Psoas muscle (tissue), 8 donors: Measurements from ENCODE around the gene CCDC59. TPM values are rescaled to one million over a fixed set of nuclear protein-coding genes. Genes with fewer than 3 reads are reported as not detected.

Experiments used
- ATAC-seq, 4 donors: fragments of 200-7000 bp; cut with Tn5 transposase; one replicate each; pipeline ENCODE4 v1.9.1; 2020; ENCODE audit warnings: moderate library complexity in 3 of 4, mild to moderate bottlenecking in 2 of 4
- DNase-seq, 2 donors: peaks; one replicate each; pipeline ENCODE4 v3.0.0-alpha.2; 2020
- H3K27ac ChIP-seq: fragments of 200-600 bp; one replicate; pipeline ENCODE4 v1.8.0; 2022
- H3K27me3 ChIP-seq, 3 donors: fragments of 200-600 bp in 1 of 3; one replicate each; pipeline versions ENCODE4 v1.6.1 to v1.8.0; 2013 to 2022; ENCODE audit warnings: low read length in 2 of 3, mild to moderate bottlenecking in 2 of 3, moderate library complexity in 1 of 3; ENCODE audit not compliant: insufficient read depth in 3 of 3
- H3K36me3 ChIP-seq, 2 donors: fragments of 200-600 bp in 1 of 2; one replicate each; pipeline versions ENCODE4 v1.6.1 to v1.8.0; 2013 to 2022; ENCODE audit warnings: low read depth in 1 of 2, mild to moderate bottlenecking in 1 of 2, moderate library complexity in 1 of 2; ENCODE audit not compliant: insufficient read depth in 1 of 2
- H3K4me1 ChIP-seq: fragments of 200-600 bp; one replicate; pipeline ENCODE4 v1.8.0; 2022
- H3K4me3 ChIP-seq: fragments of 200-600 bp; one replicate; pipeline ENCODE4 v1.8.0; 2022; ENCODE audit warnings: mild to moderate bottlenecking
- H3K9me3 ChIP-seq: fragments of 200-600 bp; one replicate; pipeline ENCODE4 v1.8.0; 2022
- CTCF ChIP-seq: fragments of 200-600 bp; IDR thresholded peaks from one replicate; pipeline ENCODE4 v1.8.0; 2022; ENCODE audit warnings: antibody characterized with exemption
- WGBS, 3 donors: extraction: QIAGEN DNeasy Blood & Tissue Kit; methylation state at CpG; one replicate each; pipeline versions ENCODE4 v1.1.6 to v1.1.7; 2013; 5-methylcytosine and 5-hydroxymethylcytosine counted together
- intact Hi-C, 2 donors: fragments of 100-400 bp; cut with DNase I; formaldehyde crosslinking; loops; one replicate each; pipeline versions ENCODE4 v1.11.0 to v1.14.2; 2022
- polyA plus RNA-seq, 3 donors: library from polyadenylated mRNA; stranded (reverse); fragments of 200-250 nt; gene quantifications; one replicate each; pipeline ENCODE4 v1.2.3, GENCODE V29; 2013
- total RNA-seq, 4 donors: library from RNA; stranded (reverse); fragmentation: NEBNext Ultra II Directional in 2 of 4; extraction: Animal tissue kit (Norgen Biotek cat#: 25700) in 2 of 4; gene quantifications; one replicate each; pipeline versions ENCODE4 v1.2.1 to v1.2.4, GENCODE V29; 2021 to 2023
- donor health status: healthy with polysubstance abuse.
- donor health status: DM: no; HTN: no; CAD: no; lungs with moderate emphysema.
- donor health status: Bipolar disorder and iron deficiency.
- donor health status: healthy.
- donor health status: DM: yes; HTN: yes; CAD: no.
- donor health status: DM: no; HTN: no; CAD: no.
- donor health status: DM: no; HTN: no; CAD: no.
- donor health status: DM: yes; HTN: yes; CAD: no.

Gene CCDC59
- total and polyA plus RNA-seq, 7 donors: 33.6 to 72.2 (median 43.0) TPM

GRCh38 chr12:82326905-82327503 lies 31.2 kb downstream of the CCDC59 start:
- no peaks in the 10 kb centered on the region for H3K27me3 ChIP-seq
- no peak overlapping the region for H3K4me3 ChIP-seq
- H3K9me3 ChIP-seq: no peaks in the 10 kb centered on the region
- ATAC-seq: no peak
- H3K27ac ChIP-seq: no peak overlapping the region
- peak; percentile 44 for TF ChIP-seq CTCF
- intact Hi-C loops: loop anchor here in 1 of 2 donors (10.0 kb wide), 1 partner anchor 682 kb away; no protein-coding TSS in a partner anchor
- 24 to 45% (median 31%) methylated on average over 1 of the region's 1 CpG for WGBS, 3 donors
- DNase-seq: no peak
- no peaks in the 10 kb centered on the region for H3K36me3 ChIP-seq
- no peaks in the 10 kb centered on the region for H3K4me1 ChIP-seq

- ATAC-seq (no peak), DNase-seq (no peak)
- H3K36me3 ChIP-seq: no peaks in the 10 kb centered on the region
- WGBS, 3 donors: 62 to 74% (median 65%) methylated on average over 4 of the region's 4 CpGs
- no peaks in the 10 kb centered on the region for H3K4me1 ChIP-seq
- intact Hi-C loops: loop anchor here in 1 of 2 donors (10.0 kb wide), 1 partner anchor 681 kb away; no protein-coding TSS in a partner anchor
- no peaks in the 10 kb centered on the region for H3K27me3 ChIP-seq
- no peaks in the 10 kb centered on the region for H3K9me3 ChIP-seq
- no peak overlapping the region for H3K27ac ChIP-seq
- H3K4me3 ChIP-seq: no peak overlapping the region
- TF ChIP-seq CTCF: no peak
These were observed 32.4 kb downstream of the CCDC59 start for GRCh38 chr12:82325540-82326336.

GRCh38 chr12:82319276-82319675 lies 38.9 kb downstream of the CCDC59 start:
- no peaks in the 10 kb centered on the region for H3K9me3 ChIP-seq
- no peak for TF ChIP-seq CTCF
- DNase-seq: no peak
- intact Hi-C loops: no loop called here
- H3K4me3 ChIP-seq: no peak overlapping the region
- WGBS, 3 donors: 67 to 81% (median 74%) methylated on average over 1 of the region's 1 CpG
- H3K36me3 ChIP-seq: no peaks in the 10 kb centered on the region
- no peaks in the 10 kb centered on the region for H3K27me3 ChIP-seq
- ATAC-seq: no peak
- H3K4me1 ChIP-seq: no peaks in the 10 kb centered on the region
- no peak overlapping the region for H3K27ac ChIP-seq

GRCh38 chr12:82314406-82314892 lies 43.7 kb downstream of the CCDC59 start:
- intact Hi-C loops: no loop called here
- H3K36me3 ChIP-seq: no peaks in the 10 kb centered on the region
- TF ChIP-seq CTCF: no peak
- no peak overlapping the region for H3K4me3 ChIP-seq
- no peak for ATAC-seq
- no peak overlapping the region for H3K27ac ChIP-seq
- WGBS, 3 donors: 49 to 69% (median 53%) methylated on average over 8 of the region's 8 CpGs
- H3K9me3 ChIP-seq: peaks cover 5% of the 10 kb centered on the region
- no peaks in the 10 kb centered on the region for H3K4me1 ChIP-seq
- no peaks in the 10 kb centered on the region for H3K27me3 ChIP-seq
- DNase-seq: peak in 1 of 2 donors; percentile 36

Other genes with a start within 250 kb of the CCDC59 start
- gene METTL25, start 142 bp upstream of the CCDC59 start, total RNA-seq: 10 to 100 TPM in 1 of 4 donors, 1 to 10 TPM in 3; 7.0 to 14.4 (median 8.9) TPM
- gene METTL25, start 142 bp upstream of the CCDC59 start, polyA plus RNA-seq: 1 to 10 TPM; 2.2 to 3.5 (median 3.2) TPM